NT2/D1 (cell line): Measurements from ENCODE around the gene PEPD.

Experiments
- SUZ12 ChIP-seq: IDR thresholded peaks from 2 replicates; pipeline ENCODE4 v1.6.1; 2011; ENCODE audit not compliant: insufficient read length, insufficient read depth; ENCODE audit errors: extremely low read depth
- YY1 ChIP-seq: IDR thresholded peaks from 2 replicates; pipeline ENCODE4 v1.6.1; 2011; ENCODE audit not compliant: insufficient read length, insufficient read depth
- ZNF274 ChIP-seq: IDR thresholded peaks from 2 replicates; pipeline ENCODE4 v1.6.1; 2011; ENCODE audit warnings: mild to moderate bottlenecking, low read depth, low read length

DNA sequence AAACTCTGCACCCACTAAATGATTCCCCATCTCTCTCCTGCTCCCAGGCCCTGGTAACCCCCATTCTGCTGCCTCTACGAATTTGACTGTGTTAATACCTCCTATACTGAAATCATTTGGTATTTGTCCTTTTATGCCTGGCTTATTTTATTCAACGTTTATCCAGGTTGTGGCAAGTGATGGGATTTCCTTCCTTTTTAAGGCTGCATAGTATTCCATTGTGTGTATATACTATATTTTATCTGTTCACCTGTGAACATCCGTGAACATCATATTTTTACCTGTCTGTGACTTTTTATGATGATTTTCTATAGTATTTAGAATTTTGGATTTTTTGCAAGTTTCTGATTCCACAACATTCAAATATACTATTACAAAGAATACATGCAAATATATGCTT lies 162.0 kb downstream of the PEPD start:
- no peak for TF ChIP-seq YY1
- no peak for TF ChIP-seq SUZ12
- no peak for TF ChIP-seq ZNF274
